Measurements from ENCODE around the gene ALK.

Gene ALK

GRCh38 chr2:29702276-29702675, 219.1 kb downstream of the ALK start:
- DNase-seq (ENCODE audit: low spot score), result no peak
- H3K4me3 ChIP-seq, result no peak overlapping the region
- H3K27ac ChIP-seq, result no peak overlapping the region
- TF ChIP-seq CTCF (IDR thresholded peaks at IDR 0.05), result no peak

GRCh38 chr2:29700560-29700959, 220.8 kb downstream of the ALK start:
- DNase-seq (ENCODE audit: low spot score), result no peak
- no peak overlapping the region for H3K4me3 ChIP-seq
- TF ChIP-seq CTCF (IDR thresholded peaks at IDR 0.05), result no peak
- no peak overlapping the region for H3K27ac ChIP-seq

DNA sequence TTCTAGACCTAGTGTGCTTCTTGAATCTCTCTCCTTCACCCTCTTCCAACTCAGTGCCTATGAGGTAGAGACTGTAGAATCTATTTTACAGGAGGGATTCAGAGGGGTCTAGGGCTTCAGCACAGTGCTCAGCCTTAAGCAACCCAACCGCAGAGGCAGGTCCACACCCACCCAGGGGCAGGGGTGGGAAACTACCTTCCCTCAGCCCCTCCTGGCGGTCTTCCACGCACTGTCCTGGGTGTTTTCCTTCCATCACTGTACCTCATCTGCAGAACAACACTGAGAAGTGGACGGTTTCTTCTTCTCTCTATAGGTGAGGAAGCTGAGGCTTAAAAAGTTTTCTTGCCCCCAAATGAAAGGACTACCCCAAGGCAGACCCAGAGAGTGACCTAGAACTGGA, 222.3 kb downstream of the ALK start:
- no peak overlapping the region for H3K4me3 ChIP-seq
- DNase-seq (ENCODE audit: low spot score), result no peak
- H3K27ac ChIP-seq, result no peak overlapping the region
- no peak for TF ChIP-seq CTCF (IDR thresholded peaks at IDR 0.05)

GRCh38 chr2:29698216-29698615, 223.2 kb downstream of the ALK start:
- no peak for DNase-seq (ENCODE audit: low spot score)
- no peak overlapping the region for H3K27ac ChIP-seq
- no peak for TF ChIP-seq CTCF (IDR thresholded peaks at IDR 0.05)
- no peak overlapping the region for H3K4me3 ChIP-seq

- H3K27ac ChIP-seq, result no peak overlapping the region
- DNase-seq (ENCODE audit: low spot score), result no peak
- no peak for TF ChIP-seq CTCF (IDR thresholded peaks at IDR 0.05)
- no peak overlapping the region for H3K4me3 ChIP-seq
These were observed 223.7 kb downstream of the ALK start for GRCh38 chr2:29697715-29698114.

GRCh38 chr2:29697181-29697580, 224.2 kb downstream of the ALK start:
- no peak for DNase-seq (ENCODE audit: low spot score)
- Histone ChIP-seq H3K4me3 (no peak overlapping the region), H3K27ac (no peak overlapping the region)
- no peak for TF ChIP-seq CTCF (IDR thresholded peaks at IDR 0.05)

- no peak for TF ChIP-seq CTCF (IDR thresholded peaks at IDR 0.05)
- Histone ChIP-seq H3K4me3 (no peak overlapping the region), H3K27ac (no peak overlapping the region)
- no peak for DNase-seq (ENCODE audit: low spot score)
These were observed 226.6 kb downstream of the ALK start for GRCh38 chr2:29694741-29695140.
